Stimulated activated CD4-positive, alpha-beta T cell treated with anti-CD3 and anti-CD28 coated beads, Interleukin-4, amount 100 ng/mL, for 24 hours (primary cell): ENCODE results near the gene PROSER2.

ENCODE experiments used
- DNase-seq: peaks from one replicate; pipeline ENCODE4 v3.0.0-alpha.2; 2020

PROSER2 gene

GRCh38 chr10:11910102-11910501 lies 86.9 kb downstream of the PROSER2 start:
- no peak for DNase-seq

- no peak for DNase-seq
Observed at GRCh38 chr10:11913079-11913641, 90.0 kb downstream of the PROSER2 start.

GRCh38 chr10:11918384-11918783 lies 95.2 kb downstream of the PROSER2 start:
- no peak for DNase-seq

GRCh38 chr10:11919271-11919670 lies 96.1 kb downstream of the PROSER2 start:
- no peak for DNase-seq
